Mucosa of rectum (tissue), 2 donors: ENCODE results near the gene ALDH3B1.

Experiments
- H3K27ac ChIP-seq, 2 donors: one replicate each; pipeline ENCODE4 v1.7.0; 2013; ENCODE audit warnings: inconsistent platforms in 2 of 2, low read depth in 2 of 2, low read length in 2 of 2
- H3K27me3 ChIP-seq, 2 donors: one replicate each; pipeline ENCODE4 v1.7.0; 2013; ENCODE audit warnings: low read length in 2 of 2; ENCODE audit not compliant: control insufficient read depth in 2 of 2, insufficient read depth in 2 of 2
- H3K36me3 ChIP-seq, 2 donors: one replicate each; pipeline ENCODE4 v1.7.0; 2013; ENCODE audit warnings: low read length in 2 of 2; ENCODE audit not compliant: control insufficient read depth in 2 of 2, insufficient read depth in 2 of 2
- H3K4me1 ChIP-seq, 2 donors: one replicate each; pipeline ENCODE4 v1.7.0; 2013; ENCODE audit warnings: low read length in 2 of 2, mild to moderate bottlenecking in 1 of 2; ENCODE audit not compliant: control insufficient read depth in 2 of 2, insufficient read depth in 2 of 2
- H3K4me3 ChIP-seq, 2 donors: one replicate each; pipeline ENCODE4 v1.7.0; 2013; ENCODE audit warnings: low read length in 2 of 2
- H3K9ac ChIP-seq, 2 donors: one replicate each; pipeline ENCODE4 v1.7.0; 2013; ENCODE audit warnings: low read length in 2 of 2, low read depth in 1 of 2, mild to moderate bottlenecking in 1 of 2
- H3K9me3 ChIP-seq, 2 donors: one replicate each; pipeline ENCODE4 v1.7.0; 2013; ENCODE audit warnings: low read length in 2 of 2; ENCODE audit not compliant: control insufficient read depth in 2 of 2
- donor health status: healthy.
- donor health status: Normal muscosa, but diverticular disease.

ALDH3B1 gene

GRCh38 chr11:68053981-68054812 is 44.1 kb downstream of the ALDH3B1 start:
- no peaks in the 10 kb centered on the region for H3K9me3 ChIP-seq
- H3K4me1 ChIP-seq = no peaks in the 10 kb centered on the region
- H3K4me3 ChIP-seq = no peak overlapping the region
- no peak overlapping the region for H3K27ac ChIP-seq
- peaks cover 24 to 38% of the 10 kb centered on the region in 2 donors for H3K36me3 ChIP-seq
- H3K9ac ChIP-seq = no peak overlapping the region
- H3K27me3 ChIP-seq = no peaks in the 10 kb centered on the region

DNA sequence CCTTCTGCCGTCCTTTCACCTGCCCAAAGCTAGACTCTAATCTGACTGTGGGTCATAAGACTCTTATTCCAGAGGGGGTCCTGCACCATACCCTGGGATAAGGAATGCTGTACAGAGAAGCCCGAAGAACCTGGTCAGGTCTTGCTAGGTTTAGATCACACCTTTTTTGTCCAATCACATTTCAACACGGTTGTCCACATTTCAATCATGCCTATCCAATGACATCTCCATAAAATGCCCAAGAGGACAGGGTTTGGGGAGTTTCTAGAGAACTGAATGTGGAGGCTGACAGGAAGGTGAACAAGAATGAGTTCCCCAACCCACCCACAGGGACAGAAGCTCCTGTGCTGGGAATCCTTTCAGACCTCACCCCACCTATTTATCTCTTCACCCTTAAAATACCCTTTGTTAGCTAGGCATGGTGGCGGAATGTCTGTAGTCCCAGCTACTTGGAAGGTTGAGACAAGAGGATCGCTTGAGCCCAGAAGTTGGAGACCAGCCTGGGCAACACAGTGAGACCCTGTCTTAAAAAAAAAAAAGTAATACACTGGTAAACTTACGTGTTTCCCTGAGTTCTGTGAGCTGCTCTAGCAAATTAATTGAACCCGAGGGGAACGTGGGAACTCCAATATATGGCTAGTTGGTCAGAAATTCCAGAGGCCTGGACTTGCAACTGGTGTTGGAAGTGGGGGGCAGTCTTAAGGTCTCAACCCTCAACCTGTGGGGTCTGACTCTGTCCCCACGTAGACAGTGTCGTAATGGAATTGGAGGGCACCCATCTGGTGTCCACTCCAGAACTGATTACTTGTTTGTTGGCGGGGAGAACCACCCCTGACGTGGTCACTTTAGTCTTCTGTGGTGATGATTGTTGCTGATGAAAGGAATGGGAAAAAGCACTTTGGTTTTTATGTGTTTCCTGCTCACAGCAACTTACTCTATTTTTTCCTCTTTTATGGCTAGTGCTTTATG is 46.5 kb downstream of the ALDH3B1 start:
- H3K27ac ChIP-seq = no peak overlapping the region
- H3K9me3 ChIP-seq = no peaks in the 10 kb centered on the region
- H3K9ac ChIP-seq = no peak overlapping the region
- H3K4me3 ChIP-seq = no peak overlapping the region
- H3K27me3 ChIP-seq = no peaks in the 10 kb centered on the region
- H3K36me3 ChIP-seq = peaks cover 23 to 29% of the 10 kb centered on the region in 2 donors
- no peaks in the 10 kb centered on the region for H3K4me1 ChIP-seq

DNA sequence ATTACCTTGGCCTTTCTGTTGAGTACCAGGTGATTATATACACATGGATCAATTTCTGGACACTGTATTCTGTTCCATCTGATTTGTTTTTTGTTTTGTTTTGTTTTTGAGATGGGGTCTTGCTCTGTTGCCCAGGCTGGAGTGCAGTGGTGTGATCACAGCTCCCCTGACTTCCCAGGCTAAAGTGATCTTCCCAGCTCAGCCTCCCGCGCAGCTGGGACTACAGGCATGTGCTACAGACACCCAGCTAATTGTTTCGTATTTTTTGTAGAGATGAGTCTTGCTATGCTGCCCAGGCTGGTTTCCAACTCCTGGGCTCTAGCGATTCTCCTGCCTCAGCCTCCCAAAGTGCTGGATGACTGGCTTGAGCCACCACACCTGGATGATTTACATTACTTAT is 47.7 kb downstream of the ALDH3B1 start:
- no peak overlapping the region for H3K9ac ChIP-seq
- H3K27me3 ChIP-seq = no peaks in the 10 kb centered on the region
- H3K9me3 ChIP-seq = no peaks in the 10 kb centered on the region
- H3K4me3 ChIP-seq = no peak overlapping the region
- no peaks in the 10 kb centered on the region for H3K4me1 ChIP-seq
- no peak overlapping the region for H3K27ac ChIP-seq
- peaks cover 28 to 33% of the 10 kb centered on the region in 2 donors for H3K36me3 ChIP-seq

GRCh38 chr11:68061508-68061907 is 51.4 kb downstream of the ALDH3B1 start:
- H3K9me3 ChIP-seq = no peaks in the 10 kb centered on the region
- peaks cover 40 to 51% of the 10 kb centered on the region in 2 donors for H3K36me3 ChIP-seq
- no peaks in the 10 kb centered on the region for H3K4me1 ChIP-seq
- no peak overlapping the region for H3K27ac ChIP-seq
- H3K27me3 ChIP-seq = no peaks in the 10 kb centered on the region
- no peak overlapping the region for H3K4me3 ChIP-seq
- no peak overlapping the region for H3K9ac ChIP-seq

DNA sequence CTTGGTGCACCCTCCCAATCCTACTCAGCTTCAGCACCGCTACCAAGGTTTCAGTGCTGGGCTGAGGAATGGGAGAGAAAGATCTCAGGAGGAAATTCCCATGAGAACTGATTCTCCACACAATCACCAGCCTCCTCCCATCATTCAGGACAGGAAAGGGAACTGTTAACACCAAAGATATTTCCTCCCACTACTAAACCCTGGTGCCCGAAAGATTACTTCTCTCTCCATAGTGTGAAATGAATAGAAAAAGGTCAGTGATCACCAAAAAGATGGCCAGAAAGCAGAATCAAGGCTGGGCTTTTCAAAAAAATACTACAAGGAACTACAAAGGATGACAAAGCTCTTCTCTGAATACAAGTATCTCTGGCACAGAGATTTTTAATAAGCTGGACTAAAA is 54.8 kb downstream of the ALDH3B1 start:
- no peak overlapping the region for H3K4me3 ChIP-seq
- no peaks in the 10 kb centered on the region for H3K27me3 ChIP-seq
- H3K9me3 ChIP-seq = no peaks in the 10 kb centered on the region
- no peak overlapping the region for H3K9ac ChIP-seq
- H3K27ac ChIP-seq = no peak overlapping the region
- peaks cover 61 to 71% of the 10 kb centered on the region in 2 donors for H3K36me3 ChIP-seq
- H3K4me1 ChIP-seq = no peaks in the 10 kb centered on the region

DNA sequence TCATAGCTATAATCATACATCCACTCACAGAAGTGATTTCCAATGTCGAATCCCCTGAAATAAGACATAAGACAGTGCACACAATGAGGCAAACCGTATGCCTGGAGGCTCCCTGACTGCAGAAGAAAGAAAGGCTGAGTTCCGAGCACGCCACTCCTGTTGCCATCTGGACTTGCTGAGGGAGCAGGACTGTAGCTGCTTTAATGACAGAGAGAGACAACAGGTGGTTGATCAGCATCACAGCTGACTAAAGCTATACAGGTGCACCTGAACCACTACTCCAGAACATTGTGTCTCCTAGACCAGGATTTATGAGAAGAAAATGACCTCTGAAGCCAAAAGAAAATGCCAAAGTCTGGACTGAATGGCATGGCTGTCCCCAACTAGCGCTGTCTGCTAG is 55.7 kb downstream of the ALDH3B1 start:
- H3K9me3 ChIP-seq = no peaks in the 10 kb centered on the region
- no peak overlapping the region for H3K4me3 ChIP-seq
- H3K9ac ChIP-seq = no peak overlapping the region
- H3K27me3 ChIP-seq = no peaks in the 10 kb centered on the region
- peaks cover 68 to 78% of the 10 kb centered on the region in 2 donors for H3K36me3 ChIP-seq
- no peak overlapping the region for H3K27ac ChIP-seq
- H3K4me1 ChIP-seq = no peaks in the 10 kb centered on the region

GRCh38 chr11:68066742-68067141 is 56.6 kb downstream of the ALDH3B1 start:
- no peak overlapping the region for H3K4me3 ChIP-seq
- no peak overlapping the region for H3K27ac ChIP-seq
- H3K27me3 ChIP-seq = no peaks in the 10 kb centered on the region
- H3K36me3 ChIP-seq = peaks cover 72 to 80% of the 10 kb centered on the region in 2 donors
- no peak overlapping the region for H3K9ac ChIP-seq
- no peaks in the 10 kb centered on the region for H3K4me1 ChIP-seq
- no peaks in the 10 kb centered on the region for H3K9me3 ChIP-seq

DNA sequence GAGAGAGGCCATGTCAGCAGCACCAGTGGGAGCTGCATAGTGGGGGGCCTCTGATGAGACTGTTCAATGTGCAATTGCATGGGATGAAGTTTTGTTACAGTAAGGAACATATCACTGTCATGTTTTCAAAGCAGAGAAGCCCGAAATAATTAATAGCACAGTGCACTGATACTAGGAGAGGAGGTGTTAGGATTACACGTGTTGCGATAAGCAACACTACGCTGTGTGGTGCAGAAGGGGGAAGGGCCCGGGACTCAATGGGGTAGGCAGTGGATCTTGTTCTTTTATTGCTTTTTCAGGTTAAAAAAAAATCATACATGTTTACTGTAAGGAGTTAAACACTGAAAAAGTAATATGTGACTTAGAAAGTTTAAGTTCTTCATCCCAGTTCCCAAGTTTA is 57.9 kb downstream of the ALDH3B1 start:
- no peak overlapping the region for H3K27ac ChIP-seq
- peaks cover 66 to 69% of the 10 kb centered on the region in 2 donors for H3K36me3 ChIP-seq
- no peaks in the 10 kb centered on the region for H3K4me1 ChIP-seq
- H3K4me3 ChIP-seq = no peak overlapping the region
- H3K9me3 ChIP-seq = no peaks in the 10 kb centered on the region
- no peak overlapping the region for H3K9ac ChIP-seq
- no peaks in the 10 kb centered on the region for H3K27me3 ChIP-seq

DNA sequence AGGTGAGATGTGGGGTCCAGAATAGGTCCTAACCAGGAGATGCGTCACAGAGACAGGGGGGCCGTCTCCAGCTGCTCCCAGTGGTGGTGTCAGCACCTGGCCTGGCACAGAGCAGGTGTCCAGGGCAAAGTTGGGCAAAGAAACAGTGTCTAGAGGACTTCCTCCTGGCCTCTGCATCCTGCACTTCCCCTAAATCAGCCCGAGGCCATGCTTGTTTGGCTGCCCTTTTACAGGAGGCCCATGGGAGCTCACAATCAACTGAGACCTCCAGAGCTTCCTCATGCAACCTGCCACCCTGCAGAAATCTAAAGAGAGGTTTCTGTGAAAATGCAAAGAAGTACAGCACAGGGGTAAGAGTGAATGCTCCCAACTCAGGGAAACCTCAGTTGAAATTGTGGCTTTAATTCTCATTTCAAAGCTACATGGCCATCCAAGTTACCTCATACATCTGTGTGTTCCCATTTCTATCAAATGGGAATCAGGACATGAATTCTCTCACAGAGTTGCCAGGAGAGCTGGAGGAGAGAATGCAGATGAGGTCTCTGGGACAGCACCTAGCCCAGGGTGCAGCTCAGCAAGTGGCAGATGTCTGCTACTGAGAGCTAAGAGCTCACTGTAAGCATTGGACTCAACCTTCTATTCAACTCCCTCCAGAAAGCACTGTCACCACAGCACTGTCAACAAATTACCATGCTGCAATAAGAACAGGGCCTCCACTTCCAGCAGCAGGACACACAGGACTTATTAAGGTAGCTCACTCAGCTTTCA is 61.3 kb downstream of the ALDH3B1 start:
- H3K4me3 ChIP-seq = no peak overlapping the region
- no peaks in the 10 kb centered on the region for H3K4me1 ChIP-seq
- no peak overlapping the region for H3K9ac ChIP-seq
- no peaks in the 10 kb centered on the region for H3K9me3 ChIP-seq
- H3K27ac ChIP-seq = no peak overlapping the region
- H3K27me3 ChIP-seq = no peaks in the 10 kb centered on the region
- peaks cover 58 to 59% of the 10 kb centered on the region in 2 donors for H3K36me3 ChIP-seq
